ENCODE results near the gene CARS1. TPM values are rescaled to one million over a fixed set of nuclear protein-coding genes. Genes with fewer than 3 reads are reported as not detected.

CARS1 gene
- total RNA-seq, 1 donor from 2014 or later: 51.8 TPM

DNA sequence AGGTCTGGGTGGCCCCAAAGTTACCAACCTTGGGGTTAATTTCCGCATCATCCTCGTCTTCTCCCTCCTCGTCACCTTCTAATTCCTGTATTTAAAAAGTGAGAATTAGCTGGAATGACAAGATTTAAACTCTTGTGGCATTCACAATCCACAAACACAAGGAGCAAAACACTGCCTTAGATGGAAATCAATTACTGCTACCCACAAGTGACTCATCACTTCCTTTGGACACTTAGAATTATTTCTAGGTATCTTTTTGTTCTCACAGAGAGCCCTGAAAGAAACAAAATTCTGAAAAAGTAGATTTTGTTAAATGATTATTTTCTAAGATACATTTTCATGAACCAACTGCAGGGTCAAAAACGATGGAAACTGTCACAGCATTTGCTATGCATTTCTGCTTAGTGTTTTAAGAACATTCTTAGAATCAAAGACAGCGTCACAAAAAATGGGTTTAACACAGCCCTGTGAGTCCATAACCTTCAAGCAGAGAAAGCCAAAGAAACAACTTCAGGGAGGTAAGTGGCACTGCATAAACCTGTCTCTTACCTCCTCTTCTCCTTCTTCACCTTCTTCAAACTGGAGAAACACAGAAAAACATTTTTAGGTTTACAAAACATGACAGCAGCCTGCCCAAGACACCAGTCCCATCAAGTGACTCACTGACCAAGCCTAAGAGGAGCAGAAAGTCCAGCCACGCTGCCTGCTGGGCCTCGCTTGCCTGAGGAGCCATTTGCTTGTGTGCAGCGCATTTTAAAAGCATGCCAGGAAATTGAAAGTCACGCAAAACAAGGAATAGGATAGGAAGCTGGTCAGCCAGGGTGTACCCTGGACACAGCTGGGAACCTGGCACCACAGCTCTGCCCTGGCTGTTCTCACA, 105.8 kb downstream of the CARS1 start:
- Mint-ChIP-seq H3K9me3 (no peaks in the 10 kb centered on the region), H3K36me3 (ENCODE audit: low read depth) (peaks cover 98% of the 10 kb centered on the region), H3K27me3 (ENCODE audit: low read depth) (no peaks in the 10 kb centered on the region), H3K4me3 (ENCODE audit: low read depth) (no peak overlapping the region), H3K27ac (peak overlapping the region; percentile 58), H3K4me1 (ENCODE audit: low read depth) (peaks cover 55% of the 10 kb centered on the region)
- no peak for DNase-seq (ENCODE audit: low spot score)
- intact Hi-C loops (cut with micrococcal nuclease): no loop called here

Other genes starting within 250 kb of the CARS1 start
- gene CDKN1C, start 171.6 kb downstream of the CARS1 start, total RNA-seq: 1.7 TPM in 2 replicates
- gene PHLDA2, start 128.0 kb downstream of the CARS1 start, total RNA-seq: 34.5 and 34.7 TPM in 2 replicates
- 267 and 286 TPM in 2 replicates for gene NAP1L4, start 65.1 kb downstream of the CARS1 start, total RNA-seq
- 2.3 and 2.4 TPM in 2 replicates for gene OSBPL5, start 107.9 kb upstream of the CARS1 start, total RNA-seq
- not detected in 2 replicates for gene MRGPRG, start 161.4 kb upstream of the CARS1 start, total RNA-seq
- not detected in 2 replicates for gene MRGPRE, start 175.0 kb upstream of the CARS1 start, total RNA-seq